KMS-11 (cell line): ENCODE results near the gene MACROD2.

ENCODE experiments used
- H2AFZ ChIP-seq: fragments of 200-600 bp; sonication (generic); 2 replicates; pipeline ENCODE4 v1.6.1; 2016; ENCODE audit warnings: antibody characterized with exemption, mixed run types, low read depth
- H3K27ac ChIP-seq: fragments of 200-600 bp; sonication (generic); 2 replicates; pipeline ENCODE4 v1.6.1; 2016; ENCODE audit warnings: mild to moderate bottlenecking, mixed run types
- H3K27me3 ChIP-seq: fragments of 200-600 bp; sonication (generic); 2 replicates; pipeline ENCODE4 v1.6.1; 2017; ENCODE audit warnings: mild to moderate bottlenecking, low read depth, mixed run types, moderate library complexity; ENCODE audit not compliant: insufficient read depth
- H3K36me3 ChIP-seq: fragments of 200-600 bp; sonication (generic); 2 replicates; pipeline ENCODE4 v1.6.1; 2017; ENCODE audit warnings: mild to moderate bottlenecking, mixed run types; ENCODE audit not compliant: insufficient read depth
- H3K4me1 ChIP-seq: fragments of 200-600 bp; sonication (generic); 2 replicates; pipeline ENCODE4 v1.6.1; 2016; ENCODE audit warnings: mild to moderate bottlenecking, low read depth, mixed run types; ENCODE audit not compliant: poor library complexity, severe bottlenecking
- H3K4me2 ChIP-seq: fragments of 200-600 bp; sonication (generic); 2 replicates; pipeline ENCODE4 v1.7.0; 2016; ENCODE audit warnings: mild to moderate bottlenecking, mixed run types
- H3K4me3 ChIP-seq: fragments of 200-600 bp; sonication (generic); IDR thresholded peaks from 2 replicates; pipeline ENCODE4 v1.6.1; 2017; ENCODE audit warnings: low read depth, low read length, mixed read lengths; ENCODE audit not compliant: insufficient read depth
- H3K79me2 ChIP-seq: fragments of 200-600 bp; sonication (generic); 2 replicates; pipeline ENCODE4 v1.6.1; 2016; ENCODE audit warnings: low read depth, mixed run types; ENCODE audit not compliant: insufficient read depth
- H3K9ac ChIP-seq: fragments of 200-600 bp; sonication (generic); 2 replicates; pipeline ENCODE4 v1.6.1; 2016; ENCODE audit warnings: mild to moderate bottlenecking, mixed run types
- H4K20me1 ChIP-seq: fragments of 200-600 bp; sonication (generic); 2 replicates; pipeline ENCODE4 v1.6.1; 2016; ENCODE audit warnings: mild to moderate bottlenecking, mixed run types; ENCODE audit not compliant: insufficient read depth
- TF ChIP-seq, protein P1 (sequence below): fragments of 200-600 bp; sonication (generic); conservative IDR thresholded peaks from 2 replicates; pipeline ENCODE4 v1.6.1; 2017; ENCODE audit warnings: low read depth, mild to moderate bottlenecking, antibody characterized with exemption, low read length, moderate library complexity, mixed read lengths

MACROD2 gene

DNA sequence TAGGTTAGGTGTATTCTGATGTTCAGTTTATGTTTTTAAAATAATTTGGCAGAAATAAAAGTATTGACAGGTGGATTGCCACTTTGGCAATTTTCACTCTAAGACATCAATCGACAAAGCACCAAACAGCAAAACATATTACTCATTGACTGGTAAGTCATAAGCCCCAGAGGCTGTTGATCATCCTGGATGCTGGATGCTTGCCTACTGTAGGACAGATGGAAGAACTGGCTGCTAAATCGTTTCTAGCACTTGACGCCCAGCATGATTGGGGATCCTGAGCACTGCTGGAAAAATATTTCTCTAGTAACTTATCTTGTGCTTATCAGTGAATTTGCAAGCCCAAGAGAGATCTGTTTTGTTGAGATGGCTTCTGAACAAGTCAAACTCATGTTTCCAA lies 1343.9 kb downstream of the MACROD2 start:
- TF ChIP-seq, protein P1, sequence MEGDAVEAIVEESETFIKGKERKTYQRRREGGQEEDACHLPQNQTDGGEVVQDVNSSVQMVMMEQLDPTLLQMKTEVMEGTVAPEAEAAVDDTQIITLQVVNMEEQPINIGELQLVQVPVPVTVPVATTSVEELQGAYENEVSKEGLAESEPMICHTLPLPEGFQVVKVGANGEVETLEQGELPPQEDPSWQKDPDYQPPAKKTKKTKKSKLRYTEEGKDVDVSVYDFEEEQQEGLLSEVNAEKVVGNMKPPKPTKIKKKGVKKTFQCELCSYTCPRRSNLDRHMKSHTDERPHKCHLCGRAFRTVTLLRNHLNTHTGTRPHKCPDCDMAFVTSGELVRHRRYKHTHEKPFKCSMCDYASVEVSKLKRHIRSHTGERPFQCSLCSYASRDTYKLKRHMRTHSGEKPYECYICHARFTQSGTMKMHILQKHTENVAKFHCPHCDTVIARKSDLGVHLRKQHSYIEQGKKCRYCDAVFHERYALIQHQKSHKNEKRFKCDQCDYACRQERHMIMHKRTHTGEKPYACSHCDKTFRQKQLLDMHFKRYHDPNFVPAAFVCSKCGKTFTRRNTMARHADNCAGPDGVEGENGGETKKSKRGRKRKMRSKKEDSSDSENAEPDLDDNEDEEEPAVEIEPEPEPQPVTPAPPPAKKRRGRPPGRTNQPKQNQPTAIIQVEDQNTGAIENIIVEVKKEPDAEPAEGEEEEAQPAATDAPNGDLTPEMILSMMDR, result no peak
- Histone ChIP-seq H3K9ac (no peak overlapping the region), H3K4me3 (no peak overlapping the region)

DNA sequence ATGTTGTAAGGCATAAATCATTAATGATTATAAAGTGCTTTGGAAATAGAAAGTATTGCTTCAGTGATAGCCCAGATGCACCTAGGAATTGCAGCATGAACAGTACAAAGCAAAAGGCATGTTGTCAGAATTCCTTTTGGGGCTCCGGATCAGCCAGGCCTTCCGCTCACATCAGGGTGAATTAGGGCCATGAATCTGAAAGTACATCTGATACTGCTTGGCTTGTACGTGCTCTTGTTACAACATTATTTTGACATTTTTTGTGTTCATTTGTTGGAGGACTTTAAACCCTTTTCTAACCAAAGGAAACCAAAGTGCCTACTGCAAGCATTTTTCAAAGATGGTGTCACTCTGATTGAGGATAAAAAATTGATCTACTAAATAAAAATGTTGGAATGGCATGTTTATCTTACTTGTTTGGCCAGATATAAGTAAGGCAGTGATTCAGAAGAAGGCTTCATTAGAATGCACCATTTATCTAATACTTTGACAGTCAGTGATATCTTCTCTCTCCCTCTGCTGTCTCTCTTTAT lies 1347.7 kb downstream of the MACROD2 start:
- no peak overlapping the region for H3K4me2 ChIP-seq
- no peak overlapping the region for H3K4me3 ChIP-seq
- TF ChIP-seq, protein P1, result no peak
- no peaks in the 10 kb centered on the region for H4K20me1 ChIP-seq
- no peak overlapping the region for H2AFZ ChIP-seq
- no peak overlapping the region for H3K9ac ChIP-seq
- no peak overlapping the region for H3K27ac ChIP-seq
- H3K36me3 ChIP-seq, result no peaks in the 10 kb centered on the region
- H3K4me1 ChIP-seq, result no peaks in the 10 kb centered on the region
- no peaks in the 10 kb centered on the region for H3K79me2 ChIP-seq
- H3K27me3 ChIP-seq, result no peaks in the 10 kb centered on the region

More for the DNA sequence above, 1343.9 kb downstream of the MACROD2 start:
- no peak overlapping the region for H3K4me2 ChIP-seq
- no peaks in the 10 kb centered on the region for H3K27me3 ChIP-seq
- H3K4me1 ChIP-seq, result no peaks in the 10 kb centered on the region
- H3K79me2 ChIP-seq, result no peaks in the 10 kb centered on the region
- H3K27ac ChIP-seq, result no peak overlapping the region
- H3K36me3 ChIP-seq, result no peaks in the 10 kb centered on the region
- H4K20me1 ChIP-seq, result no peaks in the 10 kb centered on the region
- H2AFZ ChIP-seq, result no peak overlapping the region

DNA sequence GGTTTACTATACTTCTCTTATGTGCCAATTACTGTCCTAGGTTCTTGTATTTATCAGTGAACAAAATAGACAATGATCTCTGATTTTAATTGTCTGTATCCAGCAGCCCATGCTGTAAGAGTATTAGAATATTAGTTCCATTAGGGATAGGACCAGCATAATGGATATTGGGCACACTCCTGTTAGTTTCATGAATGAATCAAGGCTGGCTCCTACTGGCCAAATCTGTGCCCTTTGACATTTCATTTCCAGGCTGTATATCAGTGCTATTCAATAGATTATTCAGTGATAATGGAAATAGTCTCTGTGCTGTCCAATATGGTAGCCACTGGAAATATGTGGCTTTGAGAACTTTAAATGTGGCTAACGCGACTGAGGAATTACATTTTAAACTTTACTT lies 1350.0 kb downstream of the MACROD2 start:
- Histone ChIP-seq H3K9ac (no peak overlapping the region), H3K4me2 (no peak overlapping the region), H2AFZ (no peak overlapping the region), H3K4me3 (no peak overlapping the region), H3K79me2 (no peaks in the 10 kb centered on the region), H3K27ac (no peak overlapping the region), H3K36me3 (no peaks in the 10 kb centered on the region), H3K4me1 (no peaks in the 10 kb centered on the region), H3K27me3 (no peaks in the 10 kb centered on the region), H4K20me1 (no peaks in the 10 kb centered on the region)
- TF ChIP-seq, protein P1, result no peak

DNA sequence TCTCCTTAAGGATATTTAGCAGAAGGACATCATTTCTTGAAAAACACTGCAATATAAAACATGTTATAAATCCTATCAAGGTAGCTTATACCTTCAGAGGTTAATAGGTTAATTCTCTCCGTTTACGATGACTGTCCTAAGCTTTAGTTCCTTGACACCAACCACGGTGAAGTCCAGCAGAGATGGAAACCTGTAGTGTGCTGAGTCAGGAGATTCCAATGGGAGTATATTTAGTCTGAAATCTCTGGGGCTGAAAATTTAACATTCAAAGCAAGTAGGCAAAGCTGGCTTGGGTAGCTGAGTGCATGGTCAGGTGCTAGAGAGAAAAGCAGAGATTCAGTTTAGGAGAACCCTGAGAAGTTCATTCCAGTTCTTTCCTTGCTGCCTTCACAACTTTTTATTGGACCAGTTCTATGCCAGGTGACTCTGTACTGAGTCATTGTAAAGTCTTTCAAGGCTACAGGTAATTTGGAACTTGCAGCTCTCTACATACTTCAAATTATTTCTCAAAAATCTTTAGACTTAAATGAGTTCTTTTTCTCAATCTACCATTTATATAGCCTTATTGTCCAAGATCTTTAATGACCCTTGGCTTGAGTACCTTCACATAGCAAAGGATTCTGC lies 1351.5 kb downstream of the MACROD2 start:
- H3K9ac ChIP-seq, result no peak overlapping the region
- H3K27me3 ChIP-seq, result no peaks in the 10 kb centered on the region
- no peak overlapping the region for H2AFZ ChIP-seq
- TF ChIP-seq, protein P1, result no peak
- no peaks in the 10 kb centered on the region for H3K36me3 ChIP-seq
- no peaks in the 10 kb centered on the region for H3K79me2 ChIP-seq
- H3K4me1 ChIP-seq, result no peaks in the 10 kb centered on the region
- H3K27ac ChIP-seq, result no peak overlapping the region
- H4K20me1 ChIP-seq, result no peaks in the 10 kb centered on the region
- H3K4me2 ChIP-seq, result no peak overlapping the region
- no peak overlapping the region for H3K4me3 ChIP-seq
